DOHH2 (cell line): ENCODE data around the gene ZDHHC17.

Source experiments
- EZH2phosphoT487 ChIP-seq: fragments of 200-600 bp; sonication (generic); IDR thresholded peaks from 2 replicates; pipeline ENCODE4 v1.6.1; 2017; ENCODE audit warnings: borderline replicate concordance, mild to moderate bottlenecking, antibody characterized with exemption, low read length, moderate library complexity, mixed read lengths
- TF ChIP-seq, protein P1 (sequence below): fragments of 200-600 bp; sonication (generic); IDR thresholded peaks from one replicate; pipeline ENCODE4 v1.5.1; 2014; ENCODE audit warnings: antibody characterized with exemption, mild to moderate bottlenecking, low read depth, low read length; ENCODE audit not compliant: poor library complexity, severe bottlenecking

DNA sequence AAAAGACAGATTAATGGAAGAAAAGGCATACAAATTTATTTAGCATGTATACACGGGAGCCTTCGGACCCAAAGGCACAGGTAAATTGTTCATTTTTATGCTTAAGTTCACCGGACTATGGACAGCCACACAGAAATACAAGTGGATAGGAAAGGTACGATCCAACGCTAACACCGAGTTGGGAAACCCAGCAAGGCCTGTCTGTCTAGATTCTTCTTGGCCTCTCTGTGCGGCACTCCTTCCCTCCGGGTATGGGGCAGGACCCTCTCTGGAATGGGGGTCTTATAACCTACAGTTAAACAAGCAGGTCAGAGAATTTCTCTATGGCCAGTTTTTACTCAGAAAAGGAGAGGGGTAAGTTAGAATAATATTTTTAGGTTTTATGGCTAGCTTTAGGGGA is 23.4 kb upstream of the ZDHHC17 start:
- TF ChIP-seq, protein P1, sequence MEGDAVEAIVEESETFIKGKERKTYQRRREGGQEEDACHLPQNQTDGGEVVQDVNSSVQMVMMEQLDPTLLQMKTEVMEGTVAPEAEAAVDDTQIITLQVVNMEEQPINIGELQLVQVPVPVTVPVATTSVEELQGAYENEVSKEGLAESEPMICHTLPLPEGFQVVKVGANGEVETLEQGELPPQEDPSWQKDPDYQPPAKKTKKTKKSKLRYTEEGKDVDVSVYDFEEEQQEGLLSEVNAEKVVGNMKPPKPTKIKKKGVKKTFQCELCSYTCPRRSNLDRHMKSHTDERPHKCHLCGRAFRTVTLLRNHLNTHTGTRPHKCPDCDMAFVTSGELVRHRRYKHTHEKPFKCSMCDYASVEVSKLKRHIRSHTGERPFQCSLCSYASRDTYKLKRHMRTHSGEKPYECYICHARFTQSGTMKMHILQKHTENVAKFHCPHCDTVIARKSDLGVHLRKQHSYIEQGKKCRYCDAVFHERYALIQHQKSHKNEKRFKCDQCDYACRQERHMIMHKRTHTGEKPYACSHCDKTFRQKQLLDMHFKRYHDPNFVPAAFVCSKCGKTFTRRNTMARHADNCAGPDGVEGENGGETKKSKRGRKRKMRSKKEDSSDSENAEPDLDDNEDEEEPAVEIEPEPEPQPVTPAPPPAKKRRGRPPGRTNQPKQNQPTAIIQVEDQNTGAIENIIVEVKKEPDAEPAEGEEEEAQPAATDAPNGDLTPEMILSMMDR = no peak
- TF ChIP-seq EZH2phosphoT487 = no peak
